Stimulated activated CD4-positive, alpha-beta T cell treated with anti-CD3 and anti-CD28 coated beads, Interleukin-15, amount 100 ng/mL, for 1 hour (primary cell): ENCODE results near the gene KRT3.

ENCODE experiments used
- DNase-seq, 2 donors: peaks; one replicate each; pipeline ENCODE4 v3.0.0-alpha.2; 2020; ENCODE audit warnings: low read depth in 1 of 2, low spot score in 1 of 2

The KRT3 gene

GRCh38 chr12:52783563-52784316, 12.2 kb downstream of the KRT3 start:
- no peak for DNase-seq

- DNase-seq, result no peak
Observed at GRCh38 chr12:52782502-52782901, 13.4 kb downstream of the KRT3 start.

DNA sequence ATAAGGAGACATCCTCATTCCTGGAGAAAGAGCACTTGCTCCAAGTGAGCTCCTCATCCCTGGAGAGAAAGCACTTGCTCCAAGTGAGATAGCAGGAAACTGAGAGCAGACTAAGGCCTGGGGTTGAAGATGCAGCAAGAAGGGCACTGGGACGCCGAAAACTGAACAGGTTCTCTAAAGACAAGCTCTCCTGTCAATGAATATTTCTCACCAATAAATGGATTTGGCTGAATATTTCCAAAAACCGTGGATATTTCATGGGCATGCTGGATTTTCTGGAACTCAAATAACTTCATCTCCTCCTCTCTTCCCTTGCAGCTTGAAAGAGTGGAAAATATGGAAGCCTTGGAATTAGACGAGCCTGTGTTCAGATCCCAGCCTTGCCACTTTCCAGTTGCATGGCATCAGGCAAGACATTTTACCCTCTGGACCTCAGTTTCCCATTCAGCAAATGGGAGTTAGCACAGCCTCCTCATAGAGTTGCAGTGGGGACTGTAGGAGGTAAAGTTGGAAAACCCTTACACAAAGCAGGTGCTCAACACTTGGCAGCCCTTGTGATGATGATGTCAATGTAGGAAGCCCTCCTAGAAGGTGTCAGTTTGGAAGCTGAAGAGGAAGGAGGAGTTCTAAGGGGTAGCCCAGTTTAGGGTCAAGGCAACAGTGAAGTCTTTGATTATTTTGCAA, 14.4 kb downstream of the KRT3 start:
- no peak for DNase-seq

DNA sequence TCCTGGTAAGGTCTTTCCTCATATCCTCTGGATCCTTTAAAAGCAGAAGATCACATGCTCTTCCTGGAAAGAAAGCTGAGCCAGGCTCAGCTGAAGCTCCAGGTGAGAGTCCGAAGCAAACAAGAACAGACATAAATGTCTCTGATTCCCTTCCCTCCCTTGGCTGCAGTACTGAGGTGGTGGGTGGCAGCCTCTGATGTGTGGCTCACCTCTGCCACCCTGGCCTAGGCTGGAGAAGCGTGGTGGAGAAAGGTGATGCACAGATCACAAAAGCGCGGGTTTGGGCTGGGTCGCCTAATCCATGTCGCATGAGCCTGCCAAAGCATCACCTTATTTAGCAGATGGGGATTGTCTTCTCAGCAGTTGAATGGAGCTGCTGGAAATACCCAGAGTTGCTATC, 16.0 kb downstream of the KRT3 start:
- no peak for DNase-seq

- DNase-seq, result no peak
Observed at GRCh38 chr12:52778833-52779232, 17.1 kb downstream of the KRT3 start.

- no peak for DNase-seq
Observed at GRCh38 chr12:52777566-52777965, 18.4 kb downstream of the KRT3 start.

- no peak for DNase-seq
Observed at GRCh38 chr12:52776913-52777395, 19.0 kb downstream of the KRT3 start, which contains the start of gene KRT76. KRT76 (minus strand) TSS chr12:52777345; CDS start chr12:52777291, 54 bp downstream.

GRCh38 chr12:52776435-52776834, 19.5 kb downstream of the KRT3 start:
- no peak for DNase-seq

DNA sequence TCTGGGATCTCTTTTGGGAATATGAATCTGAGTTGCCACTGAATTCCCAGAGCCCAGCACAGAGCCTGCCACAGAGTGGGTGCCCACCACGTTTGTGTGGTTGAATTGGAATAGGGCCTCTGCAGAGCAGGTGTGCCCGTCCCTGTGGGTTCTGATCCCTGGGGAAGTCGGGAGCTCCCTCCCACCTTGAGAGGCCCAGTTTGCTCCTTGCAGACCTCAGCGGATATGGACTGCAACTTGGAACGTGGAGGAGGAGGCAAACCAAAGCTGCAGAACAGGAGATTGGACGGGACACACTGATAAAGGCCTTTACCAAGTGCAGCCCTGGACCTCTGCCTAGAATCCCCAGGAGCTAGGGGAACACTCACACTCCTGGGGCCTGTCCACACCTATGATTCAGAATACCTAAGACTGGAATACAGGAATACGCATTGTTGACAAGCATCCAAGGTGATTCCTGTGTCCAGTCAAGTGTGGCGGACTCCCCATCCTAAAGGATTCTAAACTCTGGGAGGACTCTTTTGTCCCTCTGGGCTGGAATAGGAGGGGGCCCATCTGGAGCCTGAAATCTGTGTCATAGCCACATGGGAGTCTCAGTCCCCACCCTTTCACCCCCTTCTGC, 21.2 kb downstream of the KRT3 start:
- no peak for DNase-seq

- DNase-seq, result no peak
Observed at GRCh38 chr12:52772772-52773171, 23.1 kb downstream of the KRT3 start.

DNA sequence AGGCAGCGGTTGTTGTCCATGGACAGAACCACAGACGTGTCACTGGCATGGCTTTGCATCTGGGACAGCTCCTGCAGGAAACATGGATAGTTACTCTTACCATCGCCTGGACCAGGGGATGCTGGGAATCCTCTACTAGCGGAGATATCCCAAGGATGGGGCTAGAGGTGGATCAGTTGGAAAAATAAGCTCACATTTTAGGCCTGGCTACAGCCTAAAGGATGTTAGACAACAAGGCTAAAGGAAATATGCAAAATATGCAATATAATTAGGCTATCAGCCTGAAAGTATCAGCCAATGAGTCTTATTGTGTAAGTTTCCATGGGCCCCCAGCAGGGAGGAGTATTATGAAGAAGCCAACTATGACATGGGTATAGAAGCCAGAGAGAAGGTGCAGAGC, 23.7 kb downstream of the KRT3 start:
- DNase-seq, result no peak

- no peak for DNase-seq
Observed at GRCh38 chr12:52771505-52771904, 24.4 kb downstream of the KRT3 start.

DNA sequence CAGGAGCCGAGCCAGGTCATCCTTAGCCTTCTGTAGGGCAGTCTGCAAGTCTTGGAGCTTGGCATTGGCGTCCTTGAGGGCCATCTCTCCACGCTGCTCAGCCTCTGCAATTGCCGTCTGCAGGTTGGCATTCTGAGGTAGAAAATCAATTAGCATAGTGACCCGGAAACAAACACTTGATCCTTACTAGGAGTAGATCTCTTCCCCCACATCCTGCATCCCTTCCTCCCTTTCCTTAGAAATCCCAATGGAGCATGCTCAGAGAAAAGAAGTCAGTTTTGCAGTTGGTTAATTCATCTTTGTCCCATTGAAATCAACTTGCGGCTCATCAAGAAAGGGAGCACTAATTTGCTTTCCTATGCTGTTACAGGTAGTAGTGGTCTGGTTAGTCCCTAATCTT, 24.8 kb downstream of the KRT3 start:
- no peak for DNase-seq

GRCh38 chr12:52769946-52770345, 26.0 kb downstream of the KRT3 start:
- no peak for DNase-seq

GRCh38 chr12:52769354-52769753, 26.6 kb downstream of the KRT3 start:
- no peak for DNase-seq

DNA sequence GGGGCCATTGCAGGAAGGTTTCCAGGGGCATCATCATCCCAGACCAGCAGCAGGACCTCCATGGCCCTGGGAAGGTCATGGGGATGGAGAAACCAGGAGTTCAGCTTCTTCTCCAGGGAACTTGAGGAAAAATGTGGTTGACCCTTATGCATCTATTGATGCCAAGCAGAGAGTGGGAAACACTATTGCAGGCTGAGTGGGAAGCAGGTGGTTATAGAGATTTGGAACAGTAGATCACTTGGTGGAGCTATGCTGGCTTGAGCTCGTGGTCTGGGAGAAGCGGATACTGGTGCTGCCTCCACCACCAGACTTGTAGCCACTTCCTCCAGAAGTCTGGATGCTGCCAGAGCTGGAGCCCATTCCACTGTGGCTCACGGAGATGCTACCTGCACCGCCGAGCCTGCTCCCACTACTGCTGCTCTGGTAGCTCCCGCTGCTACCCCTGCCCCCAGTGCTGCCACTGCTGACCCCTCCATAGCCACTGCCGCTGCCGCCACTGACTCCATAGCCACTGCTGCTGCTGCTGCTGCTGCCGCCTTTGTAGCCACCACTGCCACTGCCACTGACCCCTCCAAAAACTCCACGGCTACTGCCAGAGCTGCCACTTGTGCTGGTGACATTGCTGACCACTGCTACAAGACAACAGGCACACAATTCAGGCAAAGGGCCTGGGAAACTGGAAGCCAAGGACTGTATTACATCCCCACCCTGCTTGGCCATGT, 27.3 kb downstream of the KRT3 start:
- no peak for DNase-seq

DNA sequence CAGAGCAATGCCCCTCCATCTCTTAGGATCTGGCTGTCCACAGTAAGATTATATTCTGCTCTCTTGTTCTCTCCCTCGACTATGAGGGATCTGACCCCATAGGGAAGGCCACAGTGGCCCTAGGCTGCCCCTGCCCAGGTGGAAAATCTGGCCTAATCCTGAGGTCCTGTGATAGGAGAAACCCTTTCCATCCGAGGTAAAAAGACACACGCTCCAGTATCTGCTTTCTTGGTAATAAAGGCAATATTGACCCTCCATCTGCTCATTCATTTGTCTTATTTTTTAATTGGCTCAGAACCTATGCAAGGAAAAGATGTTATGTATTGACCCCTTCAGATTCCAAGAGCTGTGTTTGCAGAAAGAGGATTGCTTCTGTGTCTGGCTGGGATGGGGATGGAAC, 28.5 kb downstream of the KRT3 start:
- DNase-seq, result no peak

GRCh38 chr12:52767020-52767379, 28.9 kb downstream of the KRT3 start:
- DNase-seq, result no peak

- no peak for DNase-seq
Observed at GRCh38 chr12:52766351-52767019, 29.4 kb downstream of the KRT3 start.

GRCh38 chr12:52765702-52766101, 30.2 kb downstream of the KRT3 start:
- no peak for DNase-seq

DNA sequence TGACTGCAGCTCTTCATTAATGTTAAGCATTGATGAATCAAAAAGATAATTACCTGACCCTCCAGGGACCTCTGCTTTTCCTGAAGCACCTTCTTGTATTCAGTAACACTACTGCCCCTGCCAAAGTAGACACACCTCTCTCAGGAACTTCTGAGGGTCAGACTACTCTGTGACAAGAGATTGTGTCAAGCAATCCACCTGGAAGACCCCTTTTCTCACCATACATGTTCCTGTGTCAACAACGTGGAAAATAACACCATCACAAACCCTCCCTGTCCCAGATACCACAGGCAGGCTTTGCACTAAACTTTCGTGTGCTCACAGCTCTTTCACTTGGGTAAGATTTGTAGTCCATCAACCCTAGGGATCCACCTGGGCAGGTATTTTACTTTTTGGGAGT, 31.9 kb downstream of the KRT3 start:
- DNase-seq, result no peak
